GM12878 (cell line): Measurements from ENCODE around the gene SKA1. TPM values are rescaled to one million over a fixed set of nuclear protein-coding genes. Genes with fewer than 3 reads are reported as not detected.

ENCODE experiments used
- BRCA1 ChIP-seq: IDR thresholded peaks from 2 replicates; pipeline ENCODE4 v1.6.1; 2011; ENCODE audit warnings: low read depth, low read length, improper control_type of control experiment
- CBFB ChIP-seq: IDR thresholded peaks from 2 replicates; pipeline ENCODE4 v1.6.1; 2016; ENCODE audit warnings: antibody characterized with exemption, low read depth
- CBX3 ChIP-seq: fragments of 200-600 bp; sonication (generic); IDR thresholded peaks from 2 replicates; pipeline ENCODE4 v1.6.1; 2016; ENCODE audit warnings: low read depth, borderline replicate concordance
- CREB1 ChIP-seq: IDR thresholded peaks from 2 replicates; pipeline ENCODE4 v1.6.1; 2012; ENCODE audit warnings: low read depth, mild to moderate bottlenecking, inconsistent platforms
- E4F1 ChIP-seq: fragments of 450-650 bp; IDR thresholded peaks from 2 replicates; pipeline ENCODE4 v1.6.1; 2018; ENCODE audit warnings: borderline replicate concordance, mild to moderate bottlenecking; ENCODE audit not compliant: partially characterized antibody
- EGR1 ChIP-seq, 2 experiments: IDR thresholded peaks; 1 replicate in 1 of 2; 2 replicates in 1 of 2; pipeline ENCODE4 v1.6.1; 2011 to 2012; ENCODE audit warnings: low read depth in 2 of 2, low read length in 2 of 2, borderline replicate concordance in 1 of 2, mild to moderate bottlenecking in 1 of 2, moderate library complexity in 1 of 2
- ESRRA ChIP-seq: IDR thresholded peaks from 2 replicates; pipeline ENCODE4 v1.6.1; 2012; ENCODE audit warnings: mild to moderate bottlenecking, low read length, improper control_type of control experiment
- GATAD2B ChIP-seq: fragments of 450-650 bp; conservative IDR thresholded peaks from 2 replicates; pipeline ENCODE4 v1.6.1; 2017; ENCODE audit warnings: low read depth, mild to moderate bottlenecking, moderate library complexity
- HSF1 ChIP-seq: fragments of 150-350 bp; IDR thresholded peaks from 2 replicates; pipeline ENCODE4 v1.6.1; 2014; ENCODE audit warnings: mild to moderate bottlenecking, low read depth, low read length
- LARP7 ChIP-seq: fragments of 450-650 bp; IDR thresholded peaks from 2 replicates; pipeline ENCODE4 v1.6.1; 2017; ENCODE audit warnings: mild to moderate bottlenecking
- TAF1 ChIP-seq: IDR thresholded peaks from 2 replicates; pipeline ENCODE4 v1.6.1; 2011; ENCODE audit warnings: mild to moderate bottlenecking, low read depth, low read length, borderline replicate concordance
- TARDBP ChIP-seq: IDR thresholded peaks from 2 replicates; pipeline ENCODE4 v1.6.1; 2016; ENCODE audit warnings: borderline replicate concordance
- TCF12 ChIP-seq: IDR thresholded peaks from 2 replicates; pipeline ENCODE4 v1.6.1; 2011; ENCODE audit warnings: low read depth, mild to moderate bottlenecking, low read length
- USF1 ChIP-seq: IDR thresholded peaks from 2 replicates; pipeline ENCODE4 v1.6.1; 2011; ENCODE audit warnings: borderline replicate concordance, low read depth, mild to moderate bottlenecking, moderate library complexity, mixed read lengths, low read length; ENCODE audit not compliant: insufficient read depth; ENCODE audit errors: extremely low read length
- ZNF687 ChIP-seq: fragments of 450-650 bp; IDR thresholded peaks from 2 replicates; pipeline ENCODE4 v1.6.1; 2017; ENCODE audit warnings: mild to moderate bottlenecking, moderate library complexity
- polyA plus RNA-seq, 11 experiments: library from polyadenylated mRNA; depleted of rRNA in 4 of 11; unstranded in 6 of 11; stranded (reverse) in 5 of 11; fragments of >200 nt; fragmentation: Nextera tagmentation in 4 of 11; fragmentation: Illumina TruSeq in 1 of 11; extraction: Ambion mirVana in 4 of 11; extraction: Trizol in 1 of 11; gene quantifications; 1 replicate in 1 of 11; 2 replicates in 10 of 11; pipeline versions ENCODE4 v1.2.1 to v1.2.3, GENCODE V29; 2011 to 2016; ENCODE audit warnings: inconsistent platforms in 2 of 11, missing spikeins in 2 of 11, low read depth in 1 of 11
- total RNA-seq, 4 experiments: library from RNA; depleted of rRNA in 3 of 4; stranded (reverse); fragments of >200 nt in 3 of 4; fragmentation: Illumina TruSeq in 1 of 4; extraction: Trizol in 1 of 4; gene quantifications; 2 replicates each; pipeline versions ENCODE4 v1.2.1 to v1.2.3, GENCODE V29; 2013 to 2021

The SKA1 gene
- total and polyA plus RNA-seq, 10 of the 15 experiments (the other 5 are each of a cell fraction or from before 2014, with no cell fraction given) = 16.4 to 36.7 (median 31.1) TPM

- TF ChIP-seq ZNF687 (no peak), EGR1 (IDR thresholded peaks at IDR 0.05; ENCODE audit: borderline replicate concordance in 1 of 2, low read depth in 2 of 2, low read length in 2 of 2) (no peak), TARDBP (no peak), TCF12 (no peak), ESRRA (no peak), CBX3 (no peak), LARP7 (no peak), BRCA1 (no peak), TAF1 (no peak), GATAD2B (peak; percentile 50; the same call in 1 of the 2 replicates), HSF1 (no peak), E4F1 (no peak), CBFB (peak; percentile 44; the same call in 1 of the 2 replicates), CREB1 (no peak), USF1 (no peak)
Measured at GRCh38 chr18:50334546-50335152, 40.2 kb upstream of the SKA1 start (continued).
